Fibroblast of pulmonary artery (primary cell): ENCODE measurements around the gene OR6B3.
A peak's percentile ranks its signal among the peaks of the same experiment; 100 is the strongest.

ENCODE experiments used
- DNase-seq: peaks from one replicate; pipeline ENCODE4 v3.0.0-alpha.2; 2010; ENCODE audit warnings: low read depth
- H3K4me3 ChIP-seq: replicated peaks from 2 replicates; pipeline ENCODE4 v1.5.1; 2011; ENCODE audit warnings: low read depth, mild to moderate bottlenecking, control low read depth, low read length, moderate library complexity
- TF ChIP-seq, protein P1 (sequence below): IDR thresholded peaks from 2 replicates; pipeline ENCODE4 v1.5.1; 2011; ENCODE audit warnings: mild to moderate bottlenecking, control low read depth, low read length, inconsistent platforms; ENCODE audit errors: missing control alignments

Gene OR6B3

DNA sequence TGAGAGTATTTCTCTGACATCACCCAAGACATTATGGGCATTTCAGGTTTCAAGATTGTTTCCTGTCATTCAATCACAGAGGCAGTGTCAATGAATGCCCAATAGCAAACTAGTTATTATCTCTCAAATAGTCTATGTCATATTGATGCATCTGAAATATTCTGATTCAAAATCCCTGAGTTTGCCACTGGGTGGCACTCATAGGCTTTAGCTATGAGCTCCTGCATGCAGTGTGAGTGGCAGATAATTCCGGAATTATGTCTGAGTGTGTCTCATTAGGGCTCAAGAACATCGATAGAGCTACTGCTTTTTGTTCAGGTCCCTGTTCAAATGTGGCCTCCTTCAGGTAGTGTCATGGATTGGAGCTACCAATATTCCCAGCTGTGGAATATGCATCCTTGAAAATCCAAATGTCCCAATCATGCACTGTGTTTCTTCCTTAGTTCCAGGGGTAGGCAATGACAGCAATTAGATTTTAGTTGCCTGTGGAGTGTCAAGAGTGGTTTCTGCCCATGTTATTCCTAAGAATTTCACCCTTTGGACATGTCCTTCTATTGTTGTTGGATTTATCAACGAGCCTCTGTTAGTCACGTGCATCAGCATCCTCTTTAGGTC is 7.8 kb upstream of the OR6B3 start:
- DNase-seq, result peak; percentile 64
- TF ChIP-seq, protein P1, sequence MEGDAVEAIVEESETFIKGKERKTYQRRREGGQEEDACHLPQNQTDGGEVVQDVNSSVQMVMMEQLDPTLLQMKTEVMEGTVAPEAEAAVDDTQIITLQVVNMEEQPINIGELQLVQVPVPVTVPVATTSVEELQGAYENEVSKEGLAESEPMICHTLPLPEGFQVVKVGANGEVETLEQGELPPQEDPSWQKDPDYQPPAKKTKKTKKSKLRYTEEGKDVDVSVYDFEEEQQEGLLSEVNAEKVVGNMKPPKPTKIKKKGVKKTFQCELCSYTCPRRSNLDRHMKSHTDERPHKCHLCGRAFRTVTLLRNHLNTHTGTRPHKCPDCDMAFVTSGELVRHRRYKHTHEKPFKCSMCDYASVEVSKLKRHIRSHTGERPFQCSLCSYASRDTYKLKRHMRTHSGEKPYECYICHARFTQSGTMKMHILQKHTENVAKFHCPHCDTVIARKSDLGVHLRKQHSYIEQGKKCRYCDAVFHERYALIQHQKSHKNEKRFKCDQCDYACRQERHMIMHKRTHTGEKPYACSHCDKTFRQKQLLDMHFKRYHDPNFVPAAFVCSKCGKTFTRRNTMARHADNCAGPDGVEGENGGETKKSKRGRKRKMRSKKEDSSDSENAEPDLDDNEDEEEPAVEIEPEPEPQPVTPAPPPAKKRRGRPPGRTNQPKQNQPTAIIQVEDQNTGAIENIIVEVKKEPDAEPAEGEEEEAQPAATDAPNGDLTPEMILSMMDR, result peak; percentile 69
- no peak overlapping the region for H3K4me3 ChIP-seq

DNA sequence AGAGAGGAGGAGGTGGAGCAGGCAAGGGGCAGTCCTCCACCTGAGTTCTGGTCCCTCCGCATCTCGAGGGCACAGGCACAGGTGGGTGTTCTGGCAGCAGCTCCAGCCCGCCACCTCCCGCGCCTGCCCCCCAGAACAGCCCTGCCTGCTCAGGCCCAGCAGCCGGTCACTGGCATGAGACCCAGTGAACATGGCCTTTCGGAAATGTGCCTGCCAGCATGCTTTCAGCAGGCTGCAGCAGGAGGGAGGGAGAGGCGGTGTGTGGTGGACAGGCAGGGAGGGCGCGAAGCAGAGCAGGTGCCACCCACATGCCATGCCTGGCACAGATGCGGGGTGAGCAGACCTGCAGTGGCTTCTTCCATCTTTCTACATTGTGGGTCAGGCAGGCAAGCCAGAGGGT is 3.4 kb upstream of the OR6B3 start:
- no peak overlapping the region for H3K4me3 ChIP-seq
- no peak for DNase-seq
- TF ChIP-seq, protein P1, result no peak

DNA sequence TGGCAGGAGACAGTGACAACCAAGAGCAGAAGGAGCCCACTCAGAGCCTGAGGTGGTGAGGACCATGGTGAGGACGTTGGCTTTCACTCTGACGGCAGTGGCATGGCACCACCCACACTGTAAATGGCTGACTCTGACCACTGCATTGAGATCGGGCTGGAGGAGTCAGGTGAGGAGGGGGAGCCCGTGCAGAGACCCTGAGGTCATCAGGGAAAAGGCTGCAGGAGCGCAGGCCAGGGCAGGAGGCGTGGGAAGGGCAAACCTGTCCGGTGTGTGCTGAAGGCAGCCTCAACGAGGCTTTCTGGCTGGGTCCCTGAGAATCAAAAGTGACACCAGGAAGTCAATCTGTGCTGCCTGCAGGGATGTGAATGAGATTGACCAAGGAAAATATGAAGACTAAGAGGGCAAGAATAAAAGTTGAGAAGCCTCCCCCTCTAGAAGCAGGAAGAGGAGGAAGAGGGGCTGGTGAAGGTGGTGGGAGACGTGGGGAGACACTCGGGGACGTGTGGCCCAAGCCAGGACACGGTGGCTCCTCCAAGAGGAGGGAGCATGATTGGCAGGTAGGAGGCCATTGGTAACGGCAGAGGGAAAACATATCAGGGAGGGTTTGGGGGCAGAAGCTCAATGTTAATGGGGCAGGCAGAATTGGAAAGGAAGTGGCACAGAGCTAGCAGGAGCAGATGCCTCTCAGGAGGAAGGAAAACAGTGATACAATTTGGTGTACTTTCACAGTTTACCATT is 2.0 kb upstream of the OR6B3 start:
- TF ChIP-seq, protein P1, result no peak
- no peak overlapping the region for H3K4me3 ChIP-seq
- no peak for DNase-seq

DNA sequence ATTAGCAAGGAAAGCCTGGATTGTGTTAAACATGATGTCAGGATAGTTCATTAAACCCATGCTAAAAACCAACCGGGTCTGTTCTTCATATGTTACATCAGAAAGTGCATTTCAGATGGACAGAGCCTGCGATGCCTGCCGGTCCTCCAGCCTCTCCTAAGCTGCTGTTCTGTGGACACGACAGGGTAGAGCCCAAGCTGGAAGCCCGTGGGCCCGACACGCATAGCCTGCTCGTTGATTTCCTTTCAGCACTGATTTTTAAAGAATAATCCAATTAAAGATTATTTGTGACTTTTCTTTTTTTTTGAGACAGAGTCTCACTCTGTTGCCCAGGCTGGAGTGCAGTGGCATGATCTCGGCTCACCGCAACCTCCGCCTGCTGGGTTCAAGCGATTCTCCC is 797 bp downstream of the OR6B3 start:
- DNase-seq, result no peak
- no peak overlapping the region for H3K4me3 ChIP-seq
- TF ChIP-seq, protein P1, result no peak

DNA sequence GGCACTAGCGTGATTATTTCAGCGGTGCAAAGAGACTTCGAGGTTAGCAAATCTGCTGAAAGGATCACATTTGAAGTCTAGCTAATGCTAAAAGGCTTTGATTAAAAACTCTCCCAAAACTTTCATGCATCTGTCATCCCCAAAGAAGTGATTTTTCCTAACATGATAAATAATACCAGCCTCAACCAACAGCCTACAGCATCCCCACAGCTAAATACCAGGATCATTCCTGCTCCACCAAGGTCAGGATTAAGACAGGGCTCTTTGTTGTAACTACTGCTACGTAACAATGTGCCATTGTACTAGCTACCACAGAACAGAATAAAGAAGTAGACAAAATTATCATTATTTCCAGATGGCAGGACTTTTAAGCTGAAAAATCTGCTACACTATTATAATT is 1.6 kb downstream of the OR6B3 start:
- H3K4me3 ChIP-seq, result no peak overlapping the region
- TF ChIP-seq, protein P1, result no peak
- DNase-seq, result no peak

DNA sequence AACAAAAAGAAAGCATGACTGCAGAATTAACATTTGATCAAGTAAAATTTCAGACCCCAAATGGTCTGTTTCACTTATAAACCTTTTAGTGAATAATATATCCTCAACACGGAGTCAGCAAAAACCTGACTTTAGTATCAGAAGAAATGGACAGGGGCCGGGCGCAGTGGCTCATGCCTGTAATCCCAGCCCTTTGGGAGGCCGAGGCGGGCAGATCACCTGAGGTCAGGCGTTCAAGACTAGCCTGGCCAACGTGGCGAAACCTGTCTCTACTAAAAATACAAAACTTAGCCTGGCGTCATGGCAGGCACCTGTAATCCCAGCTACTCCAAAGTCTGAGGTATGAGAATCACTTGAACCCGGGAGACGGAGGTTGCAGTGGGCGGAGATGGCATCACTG is 3.0 kb downstream of the OR6B3 start:
- TF ChIP-seq, protein P1, result no peak
- no peak for DNase-seq
- H3K4me3 ChIP-seq, result no peak overlapping the region

DNA sequence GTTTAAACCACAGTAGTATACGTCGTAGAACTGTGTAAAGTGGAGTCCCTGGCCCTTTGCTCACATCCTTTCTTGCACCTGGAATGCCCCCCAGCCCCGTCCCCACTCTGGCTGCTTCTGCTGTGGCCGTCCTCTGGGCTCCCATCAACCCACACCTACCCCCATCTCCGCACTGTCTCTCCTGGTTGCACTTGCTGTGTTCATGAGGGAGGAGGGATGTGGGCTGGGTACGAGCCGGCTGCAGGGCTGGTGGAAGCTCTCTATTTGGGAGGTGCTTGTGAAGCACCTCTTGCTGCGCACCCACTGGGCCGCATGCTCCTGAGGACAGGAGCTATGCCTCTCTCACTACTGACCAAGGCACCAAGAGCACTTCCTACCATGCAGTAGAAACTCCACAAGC is 5.1 kb downstream of the OR6B3 start:
- TF ChIP-seq, protein P1, result no peak
- DNase-seq, result no peak

More for the DNA sequence above, 5.1 kb downstream of the OR6B3 start:
- H3K4me3 ChIP-seq, result no peak overlapping the region
